Epithelial cell of proximal tubule (primary cell): ENCODE measurements around the gene CPLX1. TPM values are rescaled to one million over a fixed set of nuclear protein-coding genes. Genes with fewer than 3 reads are reported as not detected.

Experiments used
- DNase-seq: peaks from one replicate; pipeline ENCODE4 v3.0.0-alpha.2; 2011; ENCODE audit warnings: low read depth
- H3K4me3 ChIP-seq: 2 replicates; pipeline ENCODE4 v1.5.1; 2011; ENCODE audit warnings: low read depth, mild to moderate bottlenecking, low read length
- total RNA-seq: library from RNA; depleted of rRNA; stranded (reverse); fragments of >200 nt; gene quantifications from 2 replicates; pipeline ENCODE4 v1.2.3, GENCODE V29; 2015
- TF ChIP-seq, protein P1 (sequence below): conservative IDR thresholded peaks from 2 replicates; pipeline ENCODE4 v1.5.1; 2012; ENCODE audit warnings: low read depth, mild to moderate bottlenecking, low read length

CPLX1 gene
- total RNA-seq, 1 donor from 2014 or later: 0.81 TPM

DNA sequence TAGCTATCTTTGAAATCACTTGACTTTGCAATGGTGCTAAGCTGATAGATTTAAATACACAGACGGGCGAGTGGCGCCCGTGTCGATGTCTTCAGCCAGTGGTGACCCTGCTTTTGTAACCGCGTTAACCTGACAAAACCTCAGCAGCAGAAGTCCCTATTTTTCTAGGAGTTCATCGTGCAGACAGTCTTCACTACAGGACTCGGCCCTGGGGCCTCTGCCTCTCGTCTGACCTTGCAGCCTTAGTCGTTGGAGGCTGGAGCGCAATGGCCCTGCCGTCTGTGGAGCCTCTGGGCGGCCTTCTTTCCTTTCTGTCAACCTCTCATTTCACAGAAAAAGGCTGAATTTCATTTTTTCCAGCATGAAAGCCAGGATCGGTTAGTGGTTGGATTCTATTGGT lies 57.9 kb downstream of the CPLX1 start:
- TF ChIP-seq, protein P1, sequence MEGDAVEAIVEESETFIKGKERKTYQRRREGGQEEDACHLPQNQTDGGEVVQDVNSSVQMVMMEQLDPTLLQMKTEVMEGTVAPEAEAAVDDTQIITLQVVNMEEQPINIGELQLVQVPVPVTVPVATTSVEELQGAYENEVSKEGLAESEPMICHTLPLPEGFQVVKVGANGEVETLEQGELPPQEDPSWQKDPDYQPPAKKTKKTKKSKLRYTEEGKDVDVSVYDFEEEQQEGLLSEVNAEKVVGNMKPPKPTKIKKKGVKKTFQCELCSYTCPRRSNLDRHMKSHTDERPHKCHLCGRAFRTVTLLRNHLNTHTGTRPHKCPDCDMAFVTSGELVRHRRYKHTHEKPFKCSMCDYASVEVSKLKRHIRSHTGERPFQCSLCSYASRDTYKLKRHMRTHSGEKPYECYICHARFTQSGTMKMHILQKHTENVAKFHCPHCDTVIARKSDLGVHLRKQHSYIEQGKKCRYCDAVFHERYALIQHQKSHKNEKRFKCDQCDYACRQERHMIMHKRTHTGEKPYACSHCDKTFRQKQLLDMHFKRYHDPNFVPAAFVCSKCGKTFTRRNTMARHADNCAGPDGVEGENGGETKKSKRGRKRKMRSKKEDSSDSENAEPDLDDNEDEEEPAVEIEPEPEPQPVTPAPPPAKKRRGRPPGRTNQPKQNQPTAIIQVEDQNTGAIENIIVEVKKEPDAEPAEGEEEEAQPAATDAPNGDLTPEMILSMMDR: no peak
- DNase-seq: no peak
- H3K4me3 ChIP-seq: no peak overlapping the region

DNA sequence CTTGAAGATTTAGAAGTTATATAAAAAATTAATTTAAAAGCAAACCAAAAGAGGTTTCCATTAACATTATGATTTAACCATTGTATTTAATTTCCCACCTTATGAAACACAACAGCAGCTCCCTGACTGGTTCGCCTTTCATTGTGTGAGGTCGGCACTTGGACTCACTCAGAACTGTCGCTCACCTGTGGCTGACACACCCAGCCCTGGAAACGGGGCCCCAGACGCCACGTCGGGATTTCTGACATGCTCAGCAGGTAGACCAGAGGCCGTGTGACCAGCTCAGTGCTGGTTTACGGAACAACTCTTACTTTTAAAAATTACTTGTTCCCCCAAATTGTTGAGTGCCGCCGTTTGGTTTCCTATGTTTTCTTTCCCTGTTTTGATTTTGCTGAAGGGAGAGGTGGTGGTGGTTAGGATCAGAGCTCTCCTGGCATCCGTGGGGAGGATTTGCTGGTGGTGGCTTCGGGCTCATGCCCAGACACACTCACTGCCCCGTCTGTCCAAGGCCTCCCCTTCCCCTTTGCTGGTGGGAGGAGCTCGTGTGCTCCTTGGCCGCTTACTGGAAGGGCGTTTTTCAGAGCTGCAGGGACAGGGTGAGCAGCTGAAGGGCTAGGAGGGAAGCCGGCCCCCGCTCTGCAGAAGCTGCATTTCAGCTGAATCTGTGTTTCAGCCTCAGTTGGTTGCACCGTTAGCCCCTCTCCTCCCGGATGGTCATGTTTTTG lies 59.2 kb downstream of the CPLX1 start:
- TF ChIP-seq, protein P1: no peak

DNA sequence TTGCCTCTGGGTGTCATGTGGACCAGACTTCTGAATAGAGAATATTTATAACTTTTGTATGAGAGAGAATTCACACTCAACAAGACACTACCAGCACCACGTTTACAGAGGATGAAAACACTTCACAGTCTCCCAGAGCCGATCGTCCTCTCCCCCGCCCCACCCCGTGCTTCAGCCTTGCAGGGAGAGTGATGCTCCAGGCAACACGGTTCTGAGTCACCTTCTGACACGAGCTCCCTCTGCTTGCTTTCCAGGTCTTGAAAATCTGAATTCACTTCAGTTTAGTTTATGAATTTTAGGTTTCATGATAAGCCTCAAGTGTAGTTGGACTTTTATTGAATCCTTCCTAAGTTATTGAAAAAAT lies 59.8 kb downstream of the CPLX1 start:
- no peak for DNase-seq
- TF ChIP-seq, protein P1: no peak
- H3K4me3 ChIP-seq: no peak overlapping the region

More for the DNA sequence above, 59.2 kb downstream of the CPLX1 start:
- H3K4me3 ChIP-seq: no peak overlapping the region
- DNase-seq: no peak

DNA sequence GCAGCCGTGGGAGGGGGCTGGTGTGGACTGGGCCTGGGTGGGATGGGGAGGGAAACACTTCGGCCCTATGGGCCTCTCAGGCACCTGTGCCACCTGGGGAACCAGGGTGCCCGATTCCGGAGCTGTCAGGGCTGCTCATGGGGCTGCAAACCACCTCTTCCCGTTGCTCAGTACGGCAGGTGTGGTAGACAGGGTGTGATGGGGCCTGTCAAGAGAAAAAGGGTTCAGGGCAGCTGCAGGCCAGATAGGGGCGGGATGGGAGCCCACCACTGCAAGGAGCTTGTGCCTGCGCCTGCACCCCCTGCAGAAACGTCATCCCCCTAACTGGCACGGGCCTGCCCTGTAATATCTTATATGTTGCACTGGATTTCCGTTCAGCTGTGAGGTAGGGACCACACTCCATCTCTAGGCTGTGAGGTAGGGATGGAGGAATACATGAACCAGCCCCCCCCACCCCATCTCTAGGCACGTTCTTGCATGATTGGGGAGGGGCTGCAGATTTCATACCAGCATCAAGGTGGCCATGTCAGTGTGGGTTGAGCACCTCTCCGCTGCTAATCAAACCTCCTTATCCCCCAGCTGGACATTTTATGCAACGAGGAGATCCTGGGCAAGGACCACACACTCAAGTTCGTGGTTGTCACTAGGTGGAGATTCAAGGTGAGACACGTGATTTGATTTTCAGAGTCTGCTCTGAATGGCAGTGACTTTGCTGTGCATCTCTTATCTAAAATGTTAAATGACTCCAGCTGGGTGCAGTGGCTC lies 61.3 kb downstream of the CPLX1 start:
- TF ChIP-seq, protein P1: no peak
- no peak for DNase-seq
- no peak overlapping the region for H3K4me3 ChIP-seq

DNA sequence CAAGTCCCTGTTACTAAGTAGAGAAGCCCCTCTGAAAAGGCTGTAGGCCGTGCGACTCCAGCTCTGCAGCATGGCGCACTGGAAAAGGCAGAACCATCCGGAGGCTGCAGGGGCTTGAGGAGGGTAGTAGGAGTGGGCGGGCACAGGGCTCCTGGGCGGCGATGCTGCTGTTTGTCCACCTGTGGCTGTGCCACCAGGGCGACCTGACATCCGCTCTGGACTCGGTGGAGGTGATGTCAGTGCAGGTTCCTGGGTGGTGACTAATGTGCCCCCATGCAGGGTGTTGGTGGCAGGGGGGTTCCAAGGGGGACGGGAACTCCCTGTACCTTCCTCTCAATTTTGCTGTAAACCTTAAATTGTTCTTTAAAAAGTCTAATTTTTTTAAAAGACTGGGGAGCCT lies 62.0 kb downstream of the CPLX1 start:
- no peak for DNase-seq
- no peak overlapping the region for H3K4me3 ChIP-seq
- TF ChIP-seq, protein P1: no peak

DNA sequence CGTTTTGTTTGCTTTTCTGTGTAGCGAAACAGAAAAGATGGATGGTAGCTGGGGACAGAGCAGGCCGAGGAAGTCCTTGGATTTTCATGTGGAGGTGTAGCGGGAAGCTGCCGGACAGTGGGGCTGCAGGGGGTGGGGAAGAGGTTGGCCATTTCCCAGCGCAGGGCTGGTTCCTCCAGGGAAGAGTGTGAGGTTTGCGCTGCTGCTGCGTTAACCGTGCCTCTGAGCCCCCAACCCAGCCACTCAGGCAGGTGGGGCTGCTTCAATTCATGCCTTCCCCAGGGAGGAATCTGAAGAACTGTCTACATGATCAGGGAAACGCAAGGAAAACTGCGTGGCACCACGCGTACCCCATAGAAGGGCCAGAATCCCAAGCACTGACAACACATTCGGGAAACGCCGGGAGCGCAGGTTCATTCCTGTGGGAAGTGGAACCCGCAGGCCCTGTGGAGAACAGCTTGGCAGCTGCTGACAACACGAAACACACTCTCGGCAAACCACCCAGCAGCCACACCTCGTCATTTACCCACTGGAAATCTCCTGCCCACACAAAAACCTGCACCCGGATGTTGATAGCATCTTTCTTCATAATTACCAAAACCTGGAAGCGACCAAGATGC lies 62.6 kb downstream of the CPLX1 start:
- DNase-seq: no peak
- no peak overlapping the region for H3K4me3 ChIP-seq
- TF ChIP-seq, protein P1: no peak
